Measurements from ENCODE around the gene ZNF469.
"Not testable (repeated sequence)": the region's sequence is repeated elsewhere in the genome, so short reads cannot be mapped to it uniquely, and the experiment has no call there.

The ZNF469 gene

DNA sequence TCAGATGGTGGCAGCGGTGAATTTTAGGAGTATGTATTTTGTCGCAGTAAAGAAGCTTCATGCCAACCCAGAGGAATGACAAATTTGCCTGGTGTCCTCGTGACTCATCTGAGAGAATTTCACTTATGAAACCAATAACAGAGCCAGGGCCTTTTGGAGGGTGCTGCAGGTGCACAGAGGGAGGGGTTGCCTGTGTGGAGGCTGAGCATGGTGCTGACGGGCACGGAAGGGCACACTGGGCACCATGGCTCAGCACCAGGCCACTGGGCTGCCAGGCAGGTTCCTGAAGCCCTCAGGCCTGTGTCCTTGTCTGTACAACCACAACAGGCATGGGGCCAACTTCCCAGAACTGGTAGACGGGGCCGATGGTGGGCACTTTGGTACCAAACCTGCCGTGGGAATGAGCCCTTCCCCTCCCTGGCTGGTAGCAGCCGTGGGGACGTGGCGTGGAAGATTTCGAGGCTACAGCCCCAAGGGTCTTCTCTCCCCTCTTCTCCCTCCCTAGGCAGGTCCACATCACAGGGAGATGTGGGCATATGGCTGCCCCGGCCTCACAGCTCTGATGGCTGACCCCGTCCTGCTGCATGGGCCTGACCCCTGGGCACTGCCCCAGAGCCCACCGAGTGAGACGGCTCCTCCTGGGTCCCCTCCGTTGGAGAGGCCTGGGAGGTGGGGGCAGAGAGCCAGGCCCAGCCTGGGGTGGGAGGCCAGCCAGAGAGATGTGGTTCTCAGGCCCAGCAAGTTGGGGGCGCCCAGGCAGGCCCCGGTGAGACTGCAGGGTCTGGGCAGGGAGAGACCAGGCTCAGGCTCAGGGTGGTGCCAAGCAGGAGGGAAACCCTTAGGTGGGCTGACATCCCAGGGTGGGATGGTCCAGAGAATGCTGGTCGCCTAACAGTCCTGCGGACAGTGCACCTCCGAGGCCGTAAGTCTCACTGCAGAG lies 30.2 kb upstream of the ZNF469 start:
- Histone ChIP-seq H3K27me3 (ENCODE audit: low read depth) (no peaks in the 10 kb centered on the region), H3K9me3 (no peaks in the 10 kb centered on the region), H3K4me3 (no peak overlapping the region), H3K4me1 (no peaks in the 10 kb centered on the region), H3K36me3 (replicated peaks) (no peaks in the 10 kb centered on the region)
- DNase-seq (ENCODE audit: low spot score in 2 of 2) = no peak
- in situ Hi-C loops (cut with MboI; ENCODE audit: low sequenced_read_pairs) = no loop called here

- H3K9me3 ChIP-seq = no peaks in the 10 kb centered on the region
- no peak for DNase-seq (ENCODE audit: low spot score in 2 of 2)
- H3K4me3 ChIP-seq = no peak overlapping the region
- H3K4me1 ChIP-seq = no peaks in the 10 kb centered on the region
- H3K36me3 ChIP-seq (replicated peaks) = no peaks in the 10 kb centered on the region
- in situ Hi-C loops (cut with MboI; ENCODE audit: low sequenced_read_pairs) = no loop called here
- H3K27me3 ChIP-seq (ENCODE audit: low read depth) = no peaks in the 10 kb centered on the region
Observed at GRCh38 chr16:88353232-88353631, 29.5 kb upstream of the ZNF469 start.

- Histone ChIP-seq H3K27me3 (ENCODE audit: low read depth) (no peaks in the 10 kb centered on the region), H3K4me1 (no peaks in the 10 kb centered on the region), H3K4me3 (no peak overlapping the region), H3K36me3 (replicated peaks) (no peaks in the 10 kb centered on the region), H3K9me3 (no peaks in the 10 kb centered on the region)
- in situ Hi-C loops (cut with MboI; ENCODE audit: low sequenced_read_pairs) = no loop called here
- DNase-seq (ENCODE audit: low spot score in 2 of 2) = no peak
Observed at GRCh38 chr16:88353691-88354090, 29.1 kb upstream of the ZNF469 start.

- Histone ChIP-seq H3K9me3 (no peaks in the 10 kb centered on the region), H3K4me1 (no peaks in the 10 kb centered on the region), H3K36me3 (replicated peaks) (no peaks in the 10 kb centered on the region), H3K4me3 (no peak overlapping the region), H3K27me3 (ENCODE audit: low read depth) (no peaks in the 10 kb centered on the region)
- DNase-seq (ENCODE audit: low spot score in 2 of 2) = no peak
- in situ Hi-C loops (cut with MboI; ENCODE audit: low sequenced_read_pairs) = no loop called here
Observed at GRCh38 chr16:88354229-88355092, 28.3 kb upstream of the ZNF469 start.

DNA sequence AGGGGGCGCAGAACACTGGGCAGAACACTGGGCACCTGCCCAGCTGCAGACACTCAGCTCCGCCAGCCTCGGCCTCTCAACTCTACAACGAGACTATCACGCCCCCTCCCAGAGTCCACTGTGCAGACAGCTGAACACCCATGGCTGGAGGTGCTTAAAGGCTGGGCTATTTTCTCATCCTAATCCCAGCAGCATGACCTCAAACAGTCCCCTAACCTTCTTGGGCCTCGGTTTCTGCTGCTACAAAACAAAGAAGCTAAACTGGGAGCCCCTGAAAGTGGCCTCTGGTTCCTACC lies 27.7 kb upstream of the ZNF469 start:
- in situ Hi-C loops (cut with MboI; ENCODE audit: low sequenced_read_pairs) = no loop called here
- Histone ChIP-seq H3K4me1 (no peaks in the 10 kb centered on the region), H3K9me3 (no peaks in the 10 kb centered on the region), H3K36me3 (replicated peaks) (no peaks in the 10 kb centered on the region), H3K4me3 (no peak overlapping the region), H3K27me3 (ENCODE audit: low read depth) (no peaks in the 10 kb centered on the region; the same call in 1 of the 2 replicates)
- DNase-seq (ENCODE audit: low spot score in 2 of 2) = no peak

- DNase-seq (ENCODE audit: low spot score in 2 of 2) = no peak
- no peaks in the 10 kb centered on the region; the same call in 1 of the 2 replicates for H3K27me3 ChIP-seq (ENCODE audit: low read depth)
- in situ Hi-C loops (cut with MboI; ENCODE audit: low sequenced_read_pairs) = no loop called here
Observed at GRCh38 chr16:88355389-88356123, 27.2 kb upstream of the ZNF469 start.

GRCh38 chr16:88356124-88356726 lies 26.5 kb upstream of the ZNF469 start:
- Histone ChIP-seq H3K27me3 (ENCODE audit: low read depth) (no peaks in the 10 kb centered on the region; the same call in 1 of the 2 replicates), H3K4me3 (no peak overlapping the region), H3K9me3 (no peaks in the 10 kb centered on the region), H3K4me1 (no peaks in the 10 kb centered on the region), H3K36me3 (replicated peaks) (no peaks in the 10 kb centered on the region)
- in situ Hi-C loops (cut with MboI; ENCODE audit: low sequenced_read_pairs) = no loop called here
- no peak for DNase-seq (ENCODE audit: low spot score in 2 of 2)

More at GRCh38 chr16:88355389-88356123, 27.2 kb upstream of the ZNF469 start:
- Histone ChIP-seq H3K4me3 (no peak overlapping the region), H3K36me3 (replicated peaks) (no peaks in the 10 kb centered on the region), H3K9me3 (no peaks in the 10 kb centered on the region), H3K4me1 (no peaks in the 10 kb centered on the region)

- Histone ChIP-seq H3K4me3 (no peak overlapping the region), H3K9me3 (no peaks in the 10 kb centered on the region), H3K27me3 (ENCODE audit: low read depth) (peaks cover 2% of the 10 kb centered on the region; the same call in 1 of the 2 replicates), H3K36me3 (replicated peaks) (no peaks in the 10 kb centered on the region), H3K4me1 (no peaks in the 10 kb centered on the region)
- in situ Hi-C loops (cut with MboI; ENCODE audit: low sequenced_read_pairs) = no loop called here
- no peak for DNase-seq (ENCODE audit: low spot score in 2 of 2)
Observed at GRCh38 chr16:88356727-88357199, 26.0 kb upstream of the ZNF469 start.

GRCh38 chr16:88357317-88358022 lies 25.3 kb upstream of the ZNF469 start:
- Histone ChIP-seq H3K36me3 (replicated peaks) (no peaks in the 10 kb centered on the region), H3K4me1 (no peaks in the 10 kb centered on the region), H3K9me3 (no peaks in the 10 kb centered on the region), H3K4me3 (no peak overlapping the region), H3K27me3 (ENCODE audit: low read depth) (peaks cover 2% of the 10 kb centered on the region; the same call in 1 of the 2 replicates)
- no peak for DNase-seq (ENCODE audit: low spot score in 2 of 2)
- in situ Hi-C loops (cut with MboI; ENCODE audit: low sequenced_read_pairs) = no loop called here

- Histone ChIP-seq H3K27me3 (ENCODE audit: low read depth) (peaks cover 2% of the 10 kb centered on the region; the same call in 1 of the 2 replicates), H3K9me3 (no peaks in the 10 kb centered on the region), H3K4me1 (no peaks in the 10 kb centered on the region), H3K4me3 (no peak overlapping the region), H3K36me3 (replicated peaks) (no peaks in the 10 kb centered on the region)
- in situ Hi-C loops (cut with MboI; ENCODE audit: low sequenced_read_pairs) = no loop called here
- DNase-seq (ENCODE audit: low spot score in 2 of 2) = no peak
Observed at GRCh38 chr16:88358023-88358420, 24.7 kb upstream of the ZNF469 start.

DNA sequence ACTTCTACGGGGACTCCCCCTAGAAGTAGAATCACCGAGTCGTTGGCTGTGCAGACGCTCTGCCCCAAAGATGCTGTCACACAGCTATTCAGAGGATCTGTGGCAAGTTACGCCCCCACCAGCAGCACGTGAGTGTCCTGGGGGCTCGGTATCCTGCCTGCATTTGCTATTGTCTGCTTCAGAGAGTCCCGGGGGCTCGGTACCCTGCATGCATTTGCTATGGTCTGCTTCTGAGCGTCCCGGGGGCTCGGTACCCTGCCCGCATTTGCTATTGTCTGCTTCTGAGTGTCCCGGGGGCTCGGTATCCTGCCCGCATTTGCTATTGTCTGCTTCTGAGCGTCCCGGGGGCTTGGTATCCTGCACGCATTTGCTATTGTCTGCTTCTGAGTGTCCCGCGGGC lies 23.8 kb upstream of the ZNF469 start:
- no peaks in the 10 kb centered on the region for H3K9me3 ChIP-seq
- in situ Hi-C loops (cut with MboI; ENCODE audit: low sequenced_read_pairs) = no loop called here
- no peak overlapping the region for H3K4me3 ChIP-seq
- DNase-seq (ENCODE audit: low spot score in 2 of 2) = no peak
- H3K36me3 ChIP-seq (replicated peaks) = no peaks in the 10 kb centered on the region
- no peaks in the 10 kb centered on the region for H3K4me1 ChIP-seq
- H3K27me3 ChIP-seq (ENCODE audit: low read depth) = peaks cover 2% of the 10 kb centered on the region; the same call in 1 of the 2 replicates

- DNase-seq (ENCODE audit: low spot score in 2 of 2); H3K4me3 ChIP-seq; in situ Hi-C loops (cut with MboI; ENCODE audit: low sequenced_read_pairs); H3K36me3 ChIP-seq (replicated peaks); H3K9me3 ChIP-seq; H3K4me1 ChIP-seq; H3K27me3 ChIP-seq (ENCODE audit: low read depth): not testable (repeated sequence)
Observed at GRCh38 chr16:88360401-88360800, 22.4 kb upstream of the ZNF469 start.

- H3K4me1 ChIP-seq = no peaks in the 10 kb centered on the region
Observed at GRCh38 chr16:88360999-88361398, 21.8 kb upstream of the ZNF469 start.

More at GRCh38 chr16:88360999-88361398, 21.8 kb upstream of the ZNF469 start:
- peaks cover 2% of the 10 kb centered on the region; the same call in 1 of the 2 replicates for H3K27me3 ChIP-seq (ENCODE audit: low read depth)
- no peaks in the 10 kb centered on the region for H3K36me3 ChIP-seq (replicated peaks)
- DNase-seq (ENCODE audit: low spot score in 2 of 2) = no peak
- no peaks in the 10 kb centered on the region for H3K9me3 ChIP-seq
- no peak overlapping the region for H3K4me3 ChIP-seq
- in situ Hi-C loops (cut with MboI; ENCODE audit: low sequenced_read_pairs) = no loop called here

All from HAP-1 (cell line).